Calu3 (cell line): ENCODE data around the gene RARA. TPM values are rescaled to one million over a fixed set of nuclear protein-coding genes. Genes with fewer than 3 reads are reported as not detected.

Experiments used
- BruUV-seq: library from RNA; stranded (reverse); fragments of 400-500 nt; replicated peaks from 2 replicates; lab custom pipeline; 2021; lab: Mats Ljungman, UMichigan
- CTCF ChIA-PET: fragments of 300-600 bp; sonication (Branson Sonifier 250); formaldehyde crosslinking; loops from one replicate; lab custom pipeline; 2022; ENCODE audit warnings: antibody characterized with exemption; lab: Charles Lee
- DNase-seq: peaks from one replicate; pipeline ENCODE4 v3.0.0; 2022
- H3K27ac Mint-ChIP-seq: one replicate; pipeline ENCODE4 v1.8.0; 2022; ENCODE audit warnings: mixed read lengths; ENCODE audit not compliant: unreplicated experiment
- H3K27me3 Mint-ChIP-seq: one replicate; pipeline ENCODE4 v1.8.0; 2022; ENCODE audit warnings: mixed read lengths; ENCODE audit not compliant: unreplicated experiment
- H3K36me3 Mint-ChIP-seq: one replicate; pipeline ENCODE4 v1.8.0; 2022; ENCODE audit warnings: mild to moderate bottlenecking, moderate library complexity, mixed read lengths; ENCODE audit not compliant: insufficient read depth, unreplicated experiment
- H3K4me1 Mint-ChIP-seq: one replicate; pipeline ENCODE4 v1.8.0; 2022; ENCODE audit warnings: mild to moderate bottlenecking, low read depth, mixed read lengths; ENCODE audit not compliant: unreplicated experiment
- H3K4me3 Mint-ChIP-seq: one replicate; pipeline ENCODE4 v1.8.0; 2022; ENCODE audit warnings: mild to moderate bottlenecking, low read depth, moderate library complexity, mixed read lengths; ENCODE audit not compliant: unreplicated experiment
- H3K9me3 Mint-ChIP-seq: one replicate; pipeline ENCODE4 v1.8.0; 2022; ENCODE audit warnings: low read depth, mixed read lengths; ENCODE audit not compliant: unreplicated experiment
- intact Hi-C: fragments of 100-400 bp; cut with micrococcal nuclease; formaldehyde crosslinking; loops from one replicate; pipeline ENCODE4 v1.10.0; 2022; ENCODE audit not compliant: unreplicated experiment
- total RNA-seq: library from RNA; stranded (reverse); gene quantifications from 2 replicates; pipeline ENCODE4 v1.2.3, GENCODE V29; 2022
- TF ChIP-seq, protein P1 (sequence below): fragments of 200-600 bp; IDR thresholded peaks from one replicate; pipeline ENCODE4 v1.8.0; 2022; ENCODE audit warnings: antibody characterized with exemption; ENCODE audit not compliant: unreplicated experiment

The RARA gene
- total RNA-seq, 1 experiment from 2014 or later: 150 TPM

DNA sequence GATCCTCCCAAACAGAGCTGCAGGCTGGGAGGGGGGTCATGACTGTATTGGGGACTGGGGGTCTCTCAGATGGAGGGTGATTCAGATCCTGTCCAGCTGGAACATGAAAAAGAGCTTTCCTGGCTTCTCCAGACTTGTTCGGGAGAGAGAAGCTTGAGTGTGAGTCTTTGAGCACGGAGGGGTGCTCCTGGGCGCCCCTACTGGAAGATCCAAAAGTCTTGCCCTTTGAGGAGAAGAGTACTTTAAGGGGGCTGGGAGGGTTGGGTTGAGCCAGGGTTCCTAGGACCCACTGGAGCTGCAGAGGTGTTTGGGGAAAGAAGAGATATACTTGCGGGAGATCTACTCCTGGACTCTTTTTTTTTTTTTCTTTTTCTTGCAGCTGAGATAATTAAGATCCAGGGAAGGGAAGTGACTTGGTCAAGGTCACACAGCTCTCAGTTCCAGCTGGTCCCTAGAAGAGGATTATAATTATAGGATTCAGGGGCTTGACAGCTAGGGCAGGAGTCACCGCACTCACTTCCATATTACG, 8.4 kb downstream of the RARA start:
- CTCF ChIA-PET: interaction anchor here (0.5 to 36.5 kb wide), 53 partner anchors 8 to 1362 kb away, joined by 3 to 1520 read pairs (median 4); partner anchors contain the start of genes CDC6, GJD3, RARA and TOP2A
- TF ChIP-seq, protein P1, sequence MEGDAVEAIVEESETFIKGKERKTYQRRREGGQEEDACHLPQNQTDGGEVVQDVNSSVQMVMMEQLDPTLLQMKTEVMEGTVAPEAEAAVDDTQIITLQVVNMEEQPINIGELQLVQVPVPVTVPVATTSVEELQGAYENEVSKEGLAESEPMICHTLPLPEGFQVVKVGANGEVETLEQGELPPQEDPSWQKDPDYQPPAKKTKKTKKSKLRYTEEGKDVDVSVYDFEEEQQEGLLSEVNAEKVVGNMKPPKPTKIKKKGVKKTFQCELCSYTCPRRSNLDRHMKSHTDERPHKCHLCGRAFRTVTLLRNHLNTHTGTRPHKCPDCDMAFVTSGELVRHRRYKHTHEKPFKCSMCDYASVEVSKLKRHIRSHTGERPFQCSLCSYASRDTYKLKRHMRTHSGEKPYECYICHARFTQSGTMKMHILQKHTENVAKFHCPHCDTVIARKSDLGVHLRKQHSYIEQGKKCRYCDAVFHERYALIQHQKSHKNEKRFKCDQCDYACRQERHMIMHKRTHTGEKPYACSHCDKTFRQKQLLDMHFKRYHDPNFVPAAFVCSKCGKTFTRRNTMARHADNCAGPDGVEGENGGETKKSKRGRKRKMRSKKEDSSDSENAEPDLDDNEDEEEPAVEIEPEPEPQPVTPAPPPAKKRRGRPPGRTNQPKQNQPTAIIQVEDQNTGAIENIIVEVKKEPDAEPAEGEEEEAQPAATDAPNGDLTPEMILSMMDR: peak; percentile 100
- Mint-ChIP-seq H3K4me3 (peak overlapping the region; percentile 89), H3K27me3 (no peaks in the 10 kb centered on the region), H3K27ac (peak overlapping the region; percentile 71), H3K36me3 (peaks cover 85% of the 10 kb centered on the region), H3K4me1 (peaks cover 38% of the 10 kb centered on the region), H3K9me3 (no peaks in the 10 kb centered on the region)
- DNase-seq: peak; percentile 98
- BruUV-seq: TSS peak; percentile 95
- intact Hi-C loops: loop anchor here (1.0 to 2.0 kb wide), 2 partner anchors 15 to 24 kb away; no protein-coding TSS in a partner anchor

DNA sequence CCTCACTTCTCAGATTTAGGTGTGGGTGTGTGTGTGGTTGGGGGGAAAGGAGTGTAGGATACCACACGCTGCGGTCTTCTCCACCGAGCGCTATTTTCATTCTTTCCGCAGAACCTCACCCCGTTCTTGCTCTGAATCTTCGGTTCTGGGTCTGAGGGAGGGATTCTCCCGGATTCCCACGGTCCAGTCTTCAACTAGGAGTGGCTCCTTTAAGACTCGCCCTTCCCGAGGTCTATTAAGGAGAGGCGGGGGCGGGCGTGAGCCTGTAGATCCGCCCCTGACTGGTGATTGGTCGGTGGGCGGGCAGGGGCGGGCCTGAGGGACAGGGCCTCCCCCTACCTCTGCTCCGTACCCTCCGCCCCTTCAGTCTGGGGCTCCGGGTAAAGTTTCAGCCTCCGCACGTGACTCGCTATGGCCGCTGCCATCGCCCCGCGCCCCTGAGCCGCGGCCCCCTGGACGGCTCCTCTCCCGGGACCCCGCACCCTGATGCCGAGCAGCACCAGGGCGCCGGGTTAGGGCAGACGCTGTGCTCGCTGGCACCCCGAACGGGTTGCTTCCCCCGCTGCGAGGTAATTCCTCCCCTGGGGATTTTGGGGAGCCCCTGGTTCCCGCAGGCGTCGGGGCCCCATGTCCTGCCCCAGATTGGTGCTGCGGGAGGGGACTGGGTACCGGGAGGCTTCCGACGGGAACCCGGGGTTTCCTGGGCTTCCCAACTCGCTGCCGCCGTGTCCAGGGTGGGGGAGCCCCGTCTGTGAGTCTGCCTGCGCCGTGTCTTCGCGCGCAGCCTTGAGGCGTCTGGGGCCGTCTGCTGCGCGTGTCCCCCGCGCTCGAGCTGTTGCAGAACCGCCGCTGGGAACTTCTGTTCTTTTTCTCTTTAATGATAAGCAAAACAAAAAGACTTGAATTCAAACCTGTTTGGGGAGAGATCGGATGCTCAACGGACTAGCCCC, 9.2 kb downstream of the RARA start:
- TF ChIP-seq, protein P1: no peak
- H3K27me3 Mint-ChIP-seq: no peaks in the 10 kb centered on the region
- peak overlapping the region; percentile 71 for H3K27ac Mint-ChIP-seq
- peaks cover 91% of the 10 kb centered on the region for H3K36me3 Mint-ChIP-seq
- DNase-seq: peak; percentile 100
- intact Hi-C loops: loop anchor here (1.0 to 2.0 kb wide), 2 partner anchors 15 to 23 kb away; no protein-coding TSS in a partner anchor
- peaks cover 45% of the 10 kb centered on the region for H3K4me1 Mint-ChIP-seq
- CTCF ChIA-PET: interaction anchor here (0.6 to 36.5 kb wide), 34 partner anchors 7 to 556 kb away, joined by 3 to 1520 read pairs (median 4); partner anchors contain the start of genes CDC6, GJD3, IGFBP4 and RARA
- no peaks in the 10 kb centered on the region for H3K9me3 Mint-ChIP-seq
- TSS peak; percentile 70 for BruUV-seq
- peak overlapping the region; percentile 89 for H3K4me3 Mint-ChIP-seq

DNA sequence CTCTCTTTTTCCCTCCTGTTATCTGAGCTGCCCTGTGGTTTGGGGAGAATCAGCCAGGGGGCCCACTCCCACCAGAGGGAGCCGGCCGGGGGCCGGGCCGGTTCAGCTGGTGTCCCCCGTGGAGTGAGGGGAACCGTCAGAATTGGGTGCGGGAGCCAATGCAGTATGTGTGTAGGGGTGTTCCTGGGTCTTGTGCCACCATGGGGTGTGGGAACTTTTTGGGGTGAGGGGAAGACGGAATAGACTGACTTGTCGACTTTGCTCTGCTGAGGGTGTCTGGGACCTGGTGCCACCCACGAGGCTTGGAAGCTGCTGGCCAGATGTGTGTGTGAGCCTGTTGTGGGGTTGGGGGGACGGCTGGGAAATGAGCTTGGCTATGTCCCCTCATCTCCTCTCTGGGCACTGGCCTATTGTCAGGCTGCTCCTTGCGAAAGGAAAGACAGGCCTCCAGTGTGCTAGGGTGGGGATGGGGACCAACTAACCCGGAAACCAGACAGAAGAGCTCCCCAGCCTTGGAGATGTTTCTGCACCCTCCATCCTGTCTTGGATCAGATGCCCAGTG, 9.9 kb downstream of the RARA start:
- Mint-ChIP-seq H3K4me3 (peak overlapping the region; percentile 89), H3K4me1 (peaks cover 53% of the 10 kb centered on the region), H3K27me3 (no peaks in the 10 kb centered on the region), H3K9me3 (no peaks in the 10 kb centered on the region), H3K27ac (peak overlapping the region; percentile 28), H3K36me3 (peaks cover 94% of the 10 kb centered on the region)
- DNase-seq: peak; percentile 49
- intact Hi-C loops: no loop called here
- BruUV-seq: no TSS peak
- TF ChIP-seq, protein P1: no peak
- CTCF ChIA-PET: interaction anchor here (0.5 to 36.5 kb wide), 16 partner anchors 6 to 619 kb away, joined by 3 to 1520 read pairs (median 4); partner anchors contain the start of genes ERBB2, GJD3, IGFBP4 and RARA
